A673 (cell line): ENCODE data around the gene TAMALIN.

ENCODE experiments used
- CTCF ChIP-seq: fragments of 300-800, 200-600 bp; sonication (generic); conservative IDR thresholded peaks from 2 replicates; pipeline ENCODE4 v1.5.1; 2017; ENCODE audit warnings: low read depth, mild to moderate bottlenecking, antibody characterized with exemption, low read length, moderate library complexity, mixed read lengths
- EZH2 ChIP-seq: fragments of 200-600 bp; sonication (generic); IDR thresholded peaks from 2 replicates; pipeline ENCODE4 v1.6.1; 2017; ENCODE audit warnings: borderline replicate concordance, low read depth, mild to moderate bottlenecking, mixed read lengths, antibody characterized with exemption, low read length; ENCODE audit not compliant: poor library complexity, severe bottlenecking

- no peak for TF ChIP-seq CTCF
- no peak for TF ChIP-seq EZH2
Measured at GRCh38 chr12:52038447-52038846, 31.7 kb downstream of the TAMALIN start.
